HG03095 (cell line): ENCODE results near the gene SLC15A5.

Experiments
- ATAC-seq: cut with Tn5 transposase; IDR thresholded peaks from one replicate; pipeline ENCODE4 v1.9.1; 2021; ENCODE audit warnings: moderate library complexity; ENCODE audit not compliant: unreplicated experiment

SLC15A5 gene

GRCh38 chr12:16266085-16266484 is 11.4 kb downstream of the SLC15A5 start:
- ATAC-seq = no peak

DNA sequence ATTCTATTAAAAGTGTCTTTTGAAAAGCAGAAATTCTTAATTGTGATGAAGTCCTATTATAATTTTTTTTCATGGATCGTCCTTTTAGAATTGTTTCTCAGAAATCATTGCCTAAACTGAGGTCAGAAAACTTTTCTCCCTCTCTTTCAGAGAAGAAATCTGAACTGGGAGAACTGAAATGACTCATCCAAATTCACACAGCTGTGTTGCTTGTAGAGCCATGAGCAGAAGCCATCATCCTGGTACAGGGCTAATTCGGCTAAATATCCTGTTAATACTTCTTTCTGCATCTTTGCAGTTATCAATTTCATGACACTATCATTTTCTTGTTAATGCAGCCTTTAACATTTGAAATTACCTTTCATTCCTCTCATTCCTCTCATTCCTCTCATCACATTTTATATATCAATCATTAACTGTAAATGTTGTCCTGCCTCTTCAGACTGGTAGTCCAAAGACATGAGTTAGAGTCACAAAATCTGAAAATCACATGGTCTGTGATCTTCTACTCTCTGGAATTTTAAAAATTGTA is 15.5 kb downstream of the SLC15A5 start:
- ATAC-seq = no peak

GRCh38 chr12:16260206-16260605 is 17.3 kb downstream of the SLC15A5 start:
- ATAC-seq = no peak

DNA sequence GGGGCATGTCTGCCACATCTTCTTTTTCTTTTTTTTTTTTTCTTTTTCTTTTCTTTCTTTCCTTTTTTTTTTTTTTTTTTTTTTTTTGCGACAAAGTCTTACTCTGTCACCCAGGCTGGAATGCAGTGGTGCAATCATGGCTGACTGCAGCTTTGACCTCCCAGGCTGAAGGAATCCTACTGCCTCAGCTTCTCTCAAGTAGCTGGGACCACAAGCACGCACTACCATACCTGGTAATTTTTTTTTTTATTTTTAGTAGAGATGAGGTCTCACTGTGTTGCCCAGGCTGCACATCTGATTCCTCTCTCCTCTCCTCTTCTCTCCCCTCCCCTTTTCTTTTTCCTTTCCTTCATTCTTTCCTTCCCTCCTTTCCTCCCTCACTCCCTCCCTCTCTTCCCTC is 18.5 kb downstream of the SLC15A5 start:
- ATAC-seq = no peak

GRCh38 chr12:16246264-16246663 is 31.2 kb downstream of the SLC15A5 start:
- no peak for ATAC-seq

GRCh38 chr12:16245209-16245608 is 32.3 kb downstream of the SLC15A5 start:
- ATAC-seq = no peak

GRCh38 chr12:16243487-16244412 is 33.7 kb downstream of the SLC15A5 start:
- ATAC-seq = no peak

- no peak for ATAC-seq
These were observed 36.1 kb downstream of the SLC15A5 start for GRCh38 chr12:16241346-16241745.

GRCh38 chr12:16238661-16239060 is 38.8 kb downstream of the SLC15A5 start:
- ATAC-seq = no peak

GRCh38 chr12:16229676-16230075 is 47.8 kb downstream of the SLC15A5 start:
- ATAC-seq = no peak

GRCh38 chr12:16228067-16228466 is 49.4 kb downstream of the SLC15A5 start:
- ATAC-seq = no peak

DNA sequence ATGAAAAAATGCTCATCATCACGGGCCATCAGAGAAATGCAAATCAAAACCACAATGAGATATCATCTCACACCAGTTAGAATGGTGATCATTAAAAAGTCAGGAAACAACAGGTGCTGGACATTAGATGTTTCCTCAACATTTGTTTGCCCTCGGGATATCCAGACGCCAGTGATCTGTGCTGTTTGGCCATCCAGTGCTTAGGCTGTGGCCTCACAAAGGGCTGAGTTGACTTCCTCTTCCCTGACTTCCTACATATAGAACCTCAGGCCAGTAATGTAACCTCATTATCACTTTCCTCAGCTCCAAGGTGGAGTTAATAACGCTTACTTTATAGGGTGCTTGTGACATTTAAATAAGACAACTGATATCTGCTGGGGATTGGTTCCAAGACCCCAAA is 51.8 kb downstream of the SLC15A5 start:
- no peak for ATAC-seq

DNA sequence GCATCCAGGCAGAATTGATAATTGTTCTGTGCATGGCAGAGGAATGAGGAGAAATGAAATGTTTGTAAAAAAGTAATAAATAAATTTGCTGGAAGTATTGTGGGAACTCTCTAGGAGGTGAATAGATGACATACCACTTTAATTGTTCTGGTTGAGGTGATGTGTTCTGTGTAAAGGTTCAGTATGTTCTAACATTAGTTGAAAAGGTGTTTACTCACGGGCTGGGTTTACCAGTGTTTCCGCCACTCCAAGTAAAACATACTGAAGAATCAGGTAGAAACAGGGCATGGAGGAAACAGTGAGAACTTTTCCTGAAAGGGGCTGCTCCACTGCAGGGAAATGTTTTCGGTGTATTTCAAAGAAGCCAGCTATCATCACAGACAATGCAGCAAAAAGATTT is 53.3 kb downstream of the SLC15A5 start:
- no peak for ATAC-seq

GRCh38 chr12:16221776-16222175 is 55.7 kb downstream of the SLC15A5 start:
- ATAC-seq = no peak

GRCh38 chr12:16220120-16220519 is 57.4 kb downstream of the SLC15A5 start:
- no peak for ATAC-seq

DNA sequence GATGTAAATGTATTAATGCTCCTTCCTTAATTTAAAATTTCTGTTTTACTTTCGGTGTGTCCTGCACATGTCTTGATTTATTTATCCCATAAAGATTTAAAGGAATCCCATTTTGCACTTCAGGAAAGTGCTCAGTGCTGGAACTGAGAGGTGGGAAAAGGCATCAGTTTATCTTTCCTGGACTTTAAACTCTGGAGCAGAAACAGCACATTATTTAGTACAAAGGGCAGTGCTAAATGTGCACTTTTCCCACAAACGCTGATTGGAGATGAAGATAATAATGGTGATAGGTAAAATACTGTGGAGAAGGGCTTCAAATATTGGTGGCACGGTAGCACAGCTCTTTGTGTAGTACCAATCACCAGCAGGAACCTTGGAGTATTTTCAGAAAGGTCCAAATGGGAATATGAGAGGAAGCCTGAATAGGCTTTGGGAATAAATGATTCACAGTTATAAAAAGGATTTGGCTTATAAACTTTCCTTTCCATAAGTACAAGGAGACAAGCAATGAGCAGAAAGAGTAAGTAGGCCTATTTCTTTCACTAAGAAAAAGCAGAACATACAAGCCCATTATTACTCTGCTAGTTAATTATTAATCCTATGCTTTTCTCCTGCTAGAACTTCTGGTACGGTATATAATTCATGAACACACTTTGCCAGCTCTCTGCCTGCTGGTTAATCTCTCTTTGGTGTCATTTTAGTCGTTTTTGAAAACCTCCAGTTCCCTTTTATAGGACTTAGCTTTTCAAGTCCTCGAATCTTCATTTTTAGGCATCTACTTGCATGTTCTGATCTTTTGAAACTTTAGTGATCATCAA is 58.3 kb downstream of the SLC15A5 start:
- no peak for ATAC-seq

- no peak for ATAC-seq
These were observed 59.3 kb downstream of the SLC15A5 start for GRCh38 chr12:16218234-16218633.

GRCh38 chr12:16211731-16212130 is 65.8 kb downstream of the SLC15A5 start:
- no peak for ATAC-seq

- peak; percentile 92 for ATAC-seq
These were observed 78.6 kb downstream of the SLC15A5 start for GRCh38 chr12:16198884-16199283.

GRCh38 chr12:16197600-16197999 is 79.9 kb downstream of the SLC15A5 start:
- no peak for ATAC-seq

DNA sequence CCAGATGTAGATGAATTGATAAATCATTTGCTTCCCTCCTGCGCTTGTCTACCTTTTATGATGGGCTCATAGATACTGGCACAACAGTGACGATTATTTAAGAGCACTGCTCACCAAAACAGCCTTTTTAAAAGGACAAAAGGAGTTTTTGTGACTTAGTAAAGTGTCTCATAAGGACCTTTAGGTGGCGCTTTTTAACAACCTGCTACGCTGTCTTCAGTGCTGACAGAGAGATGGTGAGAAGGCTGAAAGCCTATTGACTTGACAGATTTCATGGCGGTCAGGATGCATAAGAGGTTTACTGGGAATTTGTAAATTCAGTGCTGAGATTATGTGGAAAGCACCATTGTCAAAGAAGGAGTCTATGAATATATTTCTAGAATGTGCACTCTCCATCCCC is 87.6 kb downstream of the SLC15A5 start:
- ATAC-seq = no peak

GRCh38 chr12:16187660-16188059 is 89.8 kb downstream of the SLC15A5 start:
- ATAC-seq = no peak
